Lung microvascular endothelial cell (primary cell): ENCODE results near the gene ITPKC. TPM values are rescaled to one million over a fixed set of nuclear protein-coding genes. Genes with fewer than 3 reads are reported as not detected.

Source experiments
- DNase-seq, 2 donors: peaks; one replicate each; pipeline versions ENCODE4 v3.0.0 to v3.0.0-alpha.2; 2010; ENCODE audit warnings: low read depth in 2 of 2
- total RNA-seq: library from RNA; depleted of rRNA; stranded (reverse); fragments of >200 nt; gene quantifications from 2 replicates; pipeline ENCODE4 v1.2.1, GENCODE V29; 2014

ITPKC gene
- total RNA-seq, 1 donor from 2014 or later, result 25.6 TPM

DNA sequence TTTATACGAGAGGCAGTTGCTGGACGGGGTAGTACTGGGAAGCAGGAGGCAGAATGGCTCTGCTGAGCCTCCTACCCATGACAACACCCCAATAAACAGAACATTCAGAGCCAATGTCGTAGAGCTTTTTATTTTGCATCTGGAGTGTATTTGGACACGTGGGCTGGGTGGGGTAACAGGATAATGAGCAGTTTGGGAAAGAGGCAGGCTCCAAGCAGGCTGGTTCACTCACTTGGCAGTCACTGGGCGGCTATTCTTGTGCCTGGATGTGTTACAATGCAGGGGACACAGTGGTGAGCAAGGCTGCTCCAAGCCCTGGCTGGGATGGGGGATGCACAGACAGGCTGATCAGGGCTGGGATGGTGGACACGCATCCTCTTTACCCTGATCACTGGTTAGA is 23.8 kb downstream of the ITPKC start:
- no peak for DNase-seq

DNA sequence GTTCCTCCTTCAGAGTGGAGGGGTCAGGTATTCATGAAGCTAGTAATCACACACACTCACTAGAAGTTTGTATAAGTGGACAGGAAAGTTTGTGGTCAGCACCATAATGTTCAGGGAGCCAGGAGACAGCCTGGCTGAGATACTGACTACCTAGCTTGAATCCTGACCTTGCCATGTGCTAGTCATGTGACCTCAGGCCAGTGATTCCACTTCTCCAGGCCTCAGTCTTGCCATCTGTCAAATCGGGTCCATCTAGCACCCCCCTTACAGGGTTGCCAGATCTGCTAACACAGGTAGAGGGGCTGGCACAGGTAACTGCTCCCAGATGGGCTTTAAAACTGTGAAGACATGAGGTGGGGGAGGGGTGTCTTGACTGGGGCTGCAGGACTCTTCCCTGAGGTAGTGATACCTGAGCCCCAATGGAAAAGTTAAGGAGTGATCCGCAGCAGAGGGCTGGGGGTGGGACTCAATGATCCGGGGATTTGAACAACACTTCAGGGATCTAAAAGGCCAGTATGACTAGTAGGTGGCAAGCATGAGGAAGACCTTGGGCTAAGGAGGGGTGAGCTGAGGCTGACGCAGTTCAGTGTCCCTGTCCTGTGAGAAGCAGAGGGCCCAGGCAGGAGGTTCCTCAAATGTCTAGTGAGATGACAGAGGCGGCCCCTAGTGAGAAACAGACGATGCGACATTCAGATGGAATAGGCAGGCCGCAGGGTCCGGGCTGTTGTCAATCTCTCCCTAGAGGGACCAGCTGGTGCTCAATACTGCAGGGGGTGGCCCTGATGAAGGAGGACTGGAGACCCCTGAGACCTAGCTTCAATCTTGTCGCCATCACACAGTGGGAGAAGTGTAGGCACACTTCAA is 24.8 kb downstream of the ITPKC start:
- no peak for DNase-seq

DNA sequence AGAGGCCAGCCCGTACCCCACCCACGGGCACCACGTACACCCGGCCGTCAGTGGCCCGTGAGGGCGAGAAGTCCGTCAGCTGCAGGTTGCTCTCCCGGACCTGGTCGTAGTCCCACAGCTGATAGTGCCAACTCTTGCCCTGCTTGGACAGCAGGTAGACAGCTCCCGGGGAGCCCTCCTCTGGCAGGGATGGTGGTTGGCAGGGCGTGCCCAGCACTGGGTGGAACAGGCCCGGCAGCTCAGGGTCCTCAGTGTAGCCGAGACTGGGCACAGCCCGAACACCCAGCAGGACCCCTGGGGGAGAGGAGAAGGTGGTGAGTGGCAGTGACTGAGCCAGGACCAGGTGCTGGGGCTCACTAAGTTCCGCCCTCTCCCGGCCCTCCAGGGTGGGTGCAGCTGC is 25.6 kb downstream of the ITPKC start:
- no peak for DNase-seq

DNA sequence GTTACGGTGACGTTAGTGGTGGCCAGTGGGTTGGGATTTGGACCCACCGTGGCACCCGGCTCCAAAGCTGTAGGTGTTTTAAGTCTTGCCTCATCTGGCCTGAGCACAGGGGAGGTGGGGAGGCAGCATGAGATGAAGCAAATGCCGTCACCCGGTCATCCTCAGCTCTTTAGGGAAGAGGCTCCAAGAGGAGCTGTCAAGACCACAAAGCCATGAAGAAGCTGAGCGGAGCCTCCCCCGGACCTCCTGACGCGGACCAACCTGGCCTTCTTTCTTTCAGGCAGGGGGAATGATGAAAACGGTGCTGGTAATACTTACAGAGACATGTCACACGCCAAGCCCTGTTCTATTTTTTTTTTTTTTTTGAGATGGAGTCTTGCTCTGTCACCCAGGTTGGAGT is 26.0 kb downstream of the ITPKC start:
- DNase-seq, result no peak

DNA sequence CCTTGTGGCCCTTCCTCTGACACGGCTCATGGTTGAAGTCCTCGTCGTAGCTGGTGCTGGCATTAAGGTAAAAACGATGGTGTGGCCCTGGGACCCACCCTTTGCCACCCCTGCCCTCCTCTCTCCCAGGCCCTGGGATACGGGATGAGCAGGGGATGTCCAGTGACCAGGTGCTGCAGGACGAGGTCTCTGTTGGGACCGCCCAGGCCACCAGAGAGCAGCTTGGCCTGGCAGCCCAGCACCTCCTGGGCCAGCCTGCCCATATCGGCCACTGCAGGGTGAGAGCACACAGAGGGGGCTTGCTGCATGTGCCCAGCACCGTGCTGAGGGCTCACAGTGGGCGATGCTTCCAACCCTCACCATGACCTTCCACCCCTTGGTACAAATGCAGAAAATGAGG is 27.0 kb downstream of the ITPKC start:
- no peak for DNase-seq

- DNase-seq, result peak in 1 of 2 donors; percentile 58
Measured at GRCh38 chr19:40744554-40745401, 27.9 kb downstream of the ITPKC start.

GRCh38 chr19:40745402-40745780 is 28.5 kb downstream of the ITPKC start:
- peak; percentile 40 to 42 for DNase-seq

- no peak for DNase-seq
Measured at GRCh38 chr19:40747536-40747935, 30.6 kb downstream of the ITPKC start.

- DNase-seq, result peak; percentile 100
Measured at GRCh38 chr19:40750058-40750873, 33.4 kb downstream of the ITPKC start, which contains the start of gene ACTMAP. Gene ACTMAP (minus strand): TSS chr19:40750477. CDS start chr19:40749803, 674 bp downstream.

- DNase-seq, result peak; percentile 98 to 99
Measured at GRCh38 chr19:40750874-40751537, 34.1 kb downstream of the ITPKC start, which contains the start of gene SNRPA. Gene SNRPA (plus strand): TSS chr19:40751203. CDS start chr19:40751409, 206 bp downstream.

GRCh38 chr19:40752257-40752781 is 35.4 kb downstream of the ITPKC start:
- no peak for DNase-seq

DNA sequence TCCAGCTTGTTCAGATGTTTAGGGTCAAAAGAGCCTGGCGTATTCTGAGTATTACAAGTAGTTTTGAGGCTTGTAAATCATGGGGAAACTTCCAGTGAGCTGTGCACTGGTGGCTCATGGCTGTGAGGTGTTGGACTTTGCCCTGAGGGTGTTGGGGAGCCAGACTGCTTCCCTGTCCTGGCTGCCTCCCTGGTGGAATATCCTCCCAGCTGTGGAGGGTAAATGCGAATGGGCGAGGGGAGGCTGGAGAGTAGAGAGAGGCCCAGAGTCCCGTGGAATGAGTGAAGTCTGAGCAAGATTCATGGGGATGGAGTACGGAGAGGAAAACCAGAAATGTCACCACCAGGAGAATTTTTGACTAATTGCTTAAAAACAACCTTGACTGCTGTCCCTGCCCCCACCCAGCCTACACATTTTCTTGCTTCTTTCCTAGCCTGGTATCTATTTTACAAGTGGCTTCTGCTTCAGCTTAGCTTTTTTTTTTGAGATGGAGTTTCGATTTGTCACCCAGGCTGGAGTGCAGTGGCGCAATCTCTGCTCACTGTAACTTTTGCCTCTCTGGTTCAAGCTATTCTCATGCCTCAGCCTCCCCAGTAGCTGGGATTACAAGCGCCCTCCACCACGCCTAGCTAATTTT is 37.8 kb downstream of the ITPKC start:
- no peak for DNase-seq

- no peak for DNase-seq
Measured at GRCh38 chr19:40755248-40755624, 38.3 kb downstream of the ITPKC start.

DNA sequence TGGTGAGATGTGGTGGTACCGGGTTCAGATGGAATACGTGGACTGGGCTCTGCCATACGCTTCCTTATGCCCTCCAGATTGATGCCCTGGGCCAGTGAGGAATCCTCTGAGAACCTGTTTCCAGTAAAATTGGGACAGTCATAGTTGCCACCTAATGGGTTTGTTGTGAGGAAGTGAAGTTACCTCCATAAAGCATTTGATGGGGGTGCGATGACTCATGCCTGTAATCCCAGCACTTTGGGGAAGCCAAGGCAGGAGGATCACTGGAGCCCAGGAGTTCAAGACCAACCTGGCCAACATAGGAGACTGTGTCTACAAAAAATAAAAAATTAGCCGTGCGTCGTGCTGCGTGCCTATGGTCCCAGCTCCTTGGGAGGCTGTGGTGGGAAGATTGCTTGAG is 38.9 kb downstream of the ITPKC start:
- DNase-seq, result no peak

GRCh38 chr19:40756502-40757110 is 39.7 kb downstream of the ITPKC start:
- DNase-seq, result no peak

DNA sequence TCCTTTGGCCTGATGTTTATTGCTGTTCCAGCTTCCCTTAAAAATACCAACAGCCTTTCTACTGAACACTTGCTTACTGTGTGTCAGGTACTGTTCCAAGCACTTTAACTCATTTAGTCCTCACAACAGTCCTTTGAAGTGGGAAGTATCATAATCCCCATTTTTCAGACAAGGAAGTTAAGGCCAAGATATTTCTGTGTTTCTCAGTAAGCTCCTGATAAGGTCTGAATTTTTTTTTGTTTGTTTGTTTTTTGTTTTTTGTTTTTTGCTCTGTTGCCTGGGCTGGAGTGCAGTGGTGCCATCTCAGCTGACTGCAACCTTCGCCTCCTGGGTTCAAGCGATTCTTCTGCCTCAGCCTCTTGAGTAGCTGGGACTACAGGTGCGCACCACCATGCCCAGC is 41.6 kb downstream of the ITPKC start:
- DNase-seq, result no peak

DNA sequence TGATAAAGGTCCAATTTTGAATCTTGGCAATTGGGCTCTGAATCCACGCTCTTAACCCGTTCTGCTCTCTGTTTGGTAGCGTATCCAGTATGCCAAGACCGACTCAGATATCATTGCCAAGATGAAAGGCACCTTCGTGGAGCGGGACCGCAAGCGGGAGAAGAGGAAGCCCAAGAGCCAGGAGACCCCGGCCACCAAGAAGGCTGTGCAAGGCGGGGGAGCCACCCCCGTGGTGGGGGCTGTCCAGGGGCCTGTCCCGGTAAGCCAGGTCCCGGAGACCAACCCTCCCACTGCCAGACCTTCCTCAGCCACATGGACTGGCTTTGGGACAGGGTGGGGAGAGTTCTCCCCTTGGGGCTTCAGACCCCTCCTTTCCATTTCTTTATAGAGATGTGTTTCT is 42.4 kb downstream of the ITPKC start:
- no peak for DNase-seq

GRCh38 chr19:40762754-40763470 is 46.0 kb downstream of the ITPKC start:
- DNase-seq, result no peak

DNA sequence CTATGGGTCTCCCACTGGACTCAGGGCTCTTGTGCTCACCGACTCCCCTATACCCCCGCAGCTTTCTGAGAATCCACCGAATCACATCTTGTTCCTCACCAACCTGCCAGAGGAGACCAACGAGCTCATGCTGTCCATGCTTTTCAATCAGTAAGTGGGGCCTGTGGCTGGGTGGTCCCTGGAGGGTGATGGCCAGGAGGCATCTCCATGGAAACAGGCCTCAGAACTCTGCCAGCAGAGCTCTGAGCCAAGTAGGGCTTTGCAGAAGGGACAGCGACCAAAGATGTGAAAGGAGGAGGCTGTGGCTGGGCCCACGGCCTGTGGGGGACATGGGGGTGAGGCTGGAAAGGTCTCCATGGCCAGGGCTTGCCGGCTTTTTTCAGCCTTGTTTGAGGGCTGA is 46.6 kb downstream of the ITPKC start:
- DNase-seq, result no peak
